ENCODE data around the gene CASKIN2. TPM values are rescaled to one million over a fixed set of nuclear protein-coding genes. Genes with fewer than 3 reads are reported as not detected.

CASKIN2 gene
- total RNA-seq, 1 donor from 2014 or later = 50.6 TPM

- Mint-ChIP-seq H3K27ac (peak overlapping the region; percentile 86), H3K4me3 (ENCODE audit: low read depth) (no peak overlapping the region), H3K36me3 (ENCODE audit: insufficient read depth) (peaks cover 11% of the 10 kb centered on the region), H3K9me3 (ENCODE audit: low read depth) (no peaks in the 10 kb centered on the region), H3K4me1 (ENCODE audit: low read depth) (peaks cover 57% of the 10 kb centered on the region), H3K27me3 (no peaks in the 10 kb centered on the region)
- no peak for TF ChIP-seq CTCF (IDR thresholded peaks at IDR 0.05; ENCODE audit: unreplicated experiment)
- no peak for DNase-seq (ENCODE audit: low spot score, unreplicated experiment)
Observed at GRCh38 chr17:75542728-75543336, 27.5 kb upstream of the CASKIN2 start.

GRCh38 chr17:75542229-75542628 is 26.9 kb upstream of the CASKIN2 start:
- no peak for DNase-seq (ENCODE audit: low spot score, unreplicated experiment)
- Mint-ChIP-seq H3K9me3 (ENCODE audit: low read depth) (no peaks in the 10 kb centered on the region), H3K4me1 (ENCODE audit: low read depth) (peaks cover 55% of the 10 kb centered on the region), H3K27me3 (no peaks in the 10 kb centered on the region), H3K27ac (peak overlapping the region; percentile 72), H3K36me3 (ENCODE audit: insufficient read depth) (peaks cover 11% of the 10 kb centered on the region), H3K4me3 (ENCODE audit: low read depth) (no peak overlapping the region)
- TF ChIP-seq CTCF (IDR thresholded peaks at IDR 0.05; ENCODE audit: unreplicated experiment) = no peak

- no peak for DNase-seq (ENCODE audit: low spot score, unreplicated experiment)
Observed at GRCh38 chr17:75540923-75541503, 25.7 kb upstream of the CASKIN2 start.

GRCh38 chr17:75539967-75540729 is 24.8 kb upstream of the CASKIN2 start:
- no peak for DNase-seq (ENCODE audit: low spot score, unreplicated experiment)
- Mint-ChIP-seq H3K27ac (peak overlapping the region; percentile 69), H3K27me3 (no peaks in the 10 kb centered on the region), H3K36me3 (ENCODE audit: insufficient read depth) (peaks cover 5% of the 10 kb centered on the region), H3K4me3 (ENCODE audit: low read depth) (no peak overlapping the region), H3K4me1 (ENCODE audit: low read depth) (peaks cover 61% of the 10 kb centered on the region), H3K9me3 (ENCODE audit: low read depth) (no peaks in the 10 kb centered on the region)
- no peak for TF ChIP-seq CTCF (IDR thresholded peaks at IDR 0.05; ENCODE audit: unreplicated experiment)

More at GRCh38 chr17:75540923-75541503, 25.7 kb upstream of the CASKIN2 start:
- TF ChIP-seq CTCF (IDR thresholded peaks at IDR 0.05; ENCODE audit: unreplicated experiment) = no peak
- H3K27ac Mint-ChIP-seq = peak overlapping the region; percentile 51
- no peaks in the 10 kb centered on the region for H3K9me3 Mint-ChIP-seq (ENCODE audit: low read depth)
- H3K4me3 Mint-ChIP-seq (ENCODE audit: low read depth) = no peak overlapping the region
- peaks cover 8% of the 10 kb centered on the region for H3K36me3 Mint-ChIP-seq (ENCODE audit: insufficient read depth)
- peaks cover 57% of the 10 kb centered on the region for H3K4me1 Mint-ChIP-seq (ENCODE audit: low read depth)
- H3K27me3 Mint-ChIP-seq = no peaks in the 10 kb centered on the region

- Mint-ChIP-seq H3K4me1 (ENCODE audit: low read depth) (peaks cover 56% of the 10 kb centered on the region), H3K9me3 (ENCODE audit: low read depth) (no peaks in the 10 kb centered on the region), H3K27ac (peak overlapping the region; percentile 16), H3K27me3 (no peaks in the 10 kb centered on the region), H3K4me3 (ENCODE audit: low read depth) (no peak overlapping the region), H3K36me3 (ENCODE audit: insufficient read depth) (peaks cover 8% of the 10 kb centered on the region)
- TF ChIP-seq CTCF (IDR thresholded peaks at IDR 0.05; ENCODE audit: unreplicated experiment) = no peak
- no peak for DNase-seq (ENCODE audit: low spot score, unreplicated experiment)
Observed at GRCh38 chr17:75536366-75536765, 21.0 kb upstream of the CASKIN2 start.

Data from progenitor cell of endocrine pancreas (in vitro differentiated cells).